ENCODE measurements around the gene LINS1.

Gene LINS1

DNA sequence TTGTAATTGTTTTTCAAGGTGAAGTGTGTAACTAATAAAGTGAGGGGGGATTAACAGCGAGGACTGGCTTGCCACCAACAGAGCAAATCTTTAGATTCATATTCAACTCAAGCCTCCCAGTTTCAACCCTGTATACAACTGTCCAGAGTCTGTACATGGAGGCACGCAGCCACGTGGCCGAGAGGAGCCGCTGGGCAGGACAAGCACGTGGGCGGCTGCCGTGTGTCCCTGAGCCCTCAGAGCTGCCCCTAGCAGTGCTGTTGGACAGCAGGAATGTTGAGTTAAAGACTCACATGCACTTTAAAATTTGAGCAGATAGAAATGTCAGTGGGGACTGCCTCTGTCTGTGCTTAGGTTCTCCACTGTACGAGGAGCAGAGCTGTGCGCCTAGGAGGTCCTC is 29.8 kb upstream of the LINS1 start:
- TF ChIP-seq POLR2A (IDR thresholded peaks at IDR 0.05; ENCODE audit: extremely low read depth, insufficient read length) (no peak), MYC (IDR thresholded peaks at IDR 0.05; ENCODE audit: low read depth, low read length) (no peak)
- TF ChIP-seq, protein P1, sequence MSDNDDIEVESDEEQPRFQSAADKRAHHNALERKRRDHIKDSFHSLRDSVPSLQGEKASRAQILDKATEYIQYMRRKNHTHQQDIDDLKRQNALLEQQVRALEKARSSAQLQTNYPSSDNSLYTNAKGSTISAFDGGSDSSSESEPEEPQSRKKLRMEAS (IDR thresholded peaks at IDR 0.05; ENCODE audit: low read depth, low read length) = no peak
- TF ChIP-seq, protein P2, sequence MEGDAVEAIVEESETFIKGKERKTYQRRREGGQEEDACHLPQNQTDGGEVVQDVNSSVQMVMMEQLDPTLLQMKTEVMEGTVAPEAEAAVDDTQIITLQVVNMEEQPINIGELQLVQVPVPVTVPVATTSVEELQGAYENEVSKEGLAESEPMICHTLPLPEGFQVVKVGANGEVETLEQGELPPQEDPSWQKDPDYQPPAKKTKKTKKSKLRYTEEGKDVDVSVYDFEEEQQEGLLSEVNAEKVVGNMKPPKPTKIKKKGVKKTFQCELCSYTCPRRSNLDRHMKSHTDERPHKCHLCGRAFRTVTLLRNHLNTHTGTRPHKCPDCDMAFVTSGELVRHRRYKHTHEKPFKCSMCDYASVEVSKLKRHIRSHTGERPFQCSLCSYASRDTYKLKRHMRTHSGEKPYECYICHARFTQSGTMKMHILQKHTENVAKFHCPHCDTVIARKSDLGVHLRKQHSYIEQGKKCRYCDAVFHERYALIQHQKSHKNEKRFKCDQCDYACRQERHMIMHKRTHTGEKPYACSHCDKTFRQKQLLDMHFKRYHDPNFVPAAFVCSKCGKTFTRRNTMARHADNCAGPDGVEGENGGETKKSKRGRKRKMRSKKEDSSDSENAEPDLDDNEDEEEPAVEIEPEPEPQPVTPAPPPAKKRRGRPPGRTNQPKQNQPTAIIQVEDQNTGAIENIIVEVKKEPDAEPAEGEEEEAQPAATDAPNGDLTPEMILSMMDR (IDR thresholded peaks at IDR 0.05; ENCODE audit: low read depth, low read length) = no peak
- no peak for DNase-seq (ENCODE audit: low read depth)
- no peak overlapping the region for H3K4me3 ChIP-seq (ENCODE audit: low read depth, low read length)

DNA sequence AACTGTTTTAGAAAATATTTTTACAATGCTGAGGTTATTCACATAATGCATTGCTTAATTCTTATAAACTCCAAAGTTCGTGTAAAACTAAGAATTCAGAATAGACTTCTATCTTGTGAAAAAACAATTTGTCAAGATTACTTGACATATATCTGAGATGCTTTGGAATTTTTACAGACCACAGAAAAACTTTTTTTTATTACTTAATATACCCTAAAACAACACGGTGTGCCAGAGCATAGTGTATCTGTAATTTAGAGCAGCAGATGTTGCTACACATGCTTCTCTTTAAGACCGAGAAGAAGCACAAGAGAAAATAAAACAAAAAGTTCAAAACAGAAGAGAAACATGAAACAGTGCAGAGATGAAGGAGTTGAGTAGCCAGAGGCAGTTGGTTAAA is 26.8 kb upstream of the LINS1 start:
- no peak overlapping the region for H3K4me3 ChIP-seq (ENCODE audit: low read depth, low read length)
- no peak for DNase-seq (ENCODE audit: low read depth)
- TF ChIP-seq, protein P1 (IDR thresholded peaks at IDR 0.05; ENCODE audit: low read depth, low read length) = no peak
- TF ChIP-seq, protein P2 (IDR thresholded peaks at IDR 0.05; ENCODE audit: low read depth, low read length) = no peak
- TF ChIP-seq MYC (IDR thresholded peaks at IDR 0.05; ENCODE audit: low read depth, low read length) = no peak
- TF ChIP-seq POLR2A (IDR thresholded peaks at IDR 0.05; ENCODE audit: extremely low read depth, insufficient read length) = no peak

DNA sequence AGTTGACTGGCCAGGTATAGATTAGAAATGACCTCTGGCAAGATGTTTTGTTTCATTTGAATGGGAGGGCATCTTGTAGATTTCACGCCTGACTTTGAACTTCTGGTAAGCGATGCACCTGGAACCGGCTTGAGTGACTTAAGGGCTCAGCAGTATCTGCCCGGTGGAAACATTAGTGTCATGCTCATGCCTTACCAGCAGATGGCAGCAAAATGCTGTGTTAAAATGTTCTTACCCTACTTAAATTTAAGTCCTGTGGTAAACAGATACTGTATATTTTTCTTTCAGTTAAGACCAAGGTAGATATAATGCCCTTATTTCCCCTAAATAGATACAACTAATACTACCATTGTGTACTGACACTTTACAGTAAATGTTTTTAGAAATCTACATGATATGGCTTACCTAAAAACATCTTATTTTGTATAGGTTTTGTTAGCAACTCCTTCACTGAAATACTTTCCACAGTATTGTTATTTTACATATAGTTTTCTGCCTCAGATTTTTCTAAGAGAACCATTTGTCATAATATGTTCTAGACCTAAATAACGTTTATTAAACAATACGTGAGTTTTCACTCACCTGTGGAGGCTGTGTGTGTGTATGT is 25.9 kb upstream of the LINS1 start:
- H3K4me3 ChIP-seq (ENCODE audit: low read depth, low read length) = no peak overlapping the region
- DNase-seq (ENCODE audit: low read depth) = peak; percentile 82
- TF ChIP-seq POLR2A (IDR thresholded peaks at IDR 0.05; ENCODE audit: extremely low read depth, insufficient read length) (no peak), MYC (IDR thresholded peaks at IDR 0.05; ENCODE audit: low read depth, low read length) (no peak)
- TF ChIP-seq, protein P2 (IDR thresholded peaks at IDR 0.05; ENCODE audit: low read depth, low read length) = peak; percentile 74
- TF ChIP-seq, protein P1 (IDR thresholded peaks at IDR 0.05; ENCODE audit: low read depth, low read length) = no peak

DNA sequence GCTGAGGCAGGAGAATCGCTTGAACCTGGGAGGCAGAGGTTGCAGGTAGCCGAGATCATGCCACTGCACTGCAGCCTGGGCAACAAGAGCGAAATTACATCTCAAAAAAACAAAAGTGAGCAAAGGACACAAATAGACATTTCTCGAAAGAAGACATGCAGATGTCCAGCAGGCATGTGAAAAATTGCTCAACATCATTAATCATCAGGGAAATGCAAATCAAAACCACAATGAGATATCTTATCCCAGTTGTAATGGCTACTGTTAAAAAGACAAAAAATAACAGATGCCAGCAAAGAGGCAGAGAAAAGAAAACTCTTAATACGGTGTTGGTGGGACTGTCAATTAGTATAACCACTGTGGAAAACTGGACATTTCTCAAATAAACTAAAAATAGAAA is 21.3 kb upstream of the LINS1 start:
- TF ChIP-seq, protein P2 (IDR thresholded peaks at IDR 0.05; ENCODE audit: low read depth, low read length) = no peak
- TF ChIP-seq, protein P1 (IDR thresholded peaks at IDR 0.05; ENCODE audit: low read depth, low read length) = no peak
- TF ChIP-seq MYC (IDR thresholded peaks at IDR 0.05; ENCODE audit: low read depth, low read length) = no peak
- TF ChIP-seq POLR2A (IDR thresholded peaks at IDR 0.05; ENCODE audit: extremely low read depth, insufficient read length) = no peak
- H3K4me3 ChIP-seq (ENCODE audit: low read depth, low read length) = no peak overlapping the region
- DNase-seq (ENCODE audit: low read depth) = no peak

DNA sequence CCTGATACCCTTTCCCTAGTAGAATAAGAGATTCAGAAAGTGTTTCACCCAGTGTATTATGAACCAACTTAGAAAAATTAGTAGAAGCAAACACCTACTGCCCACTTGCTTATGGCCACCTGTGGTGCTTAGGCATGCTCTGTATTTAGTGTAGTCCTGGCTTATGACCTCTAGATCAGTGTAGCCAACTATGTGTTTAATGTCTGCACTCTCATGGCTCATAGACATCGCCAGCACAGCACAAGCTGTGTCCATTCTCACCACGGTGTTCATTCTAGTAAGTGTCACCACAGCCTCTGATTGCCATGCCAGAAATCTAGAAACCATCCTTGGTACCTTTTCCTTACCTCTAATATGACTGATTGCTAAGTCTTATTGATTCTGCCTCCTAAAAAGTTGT is 14.7 kb upstream of the LINS1 start:
- no peak overlapping the region for H3K4me3 ChIP-seq (ENCODE audit: low read depth, low read length)

More for the DNA sequence above, 14.7 kb upstream of the LINS1 start:
- no peak for DNase-seq (ENCODE audit: low read depth)
- TF ChIP-seq, protein P2 (IDR thresholded peaks at IDR 0.05; ENCODE audit: low read depth, low read length) = no peak
- TF ChIP-seq, protein P1 (IDR thresholded peaks at IDR 0.05; ENCODE audit: low read depth, low read length) = no peak
- TF ChIP-seq POLR2A (IDR thresholded peaks at IDR 0.05; ENCODE audit: extremely low read depth, insufficient read length) (no peak), MYC (IDR thresholded peaks at IDR 0.05; ENCODE audit: low read depth, low read length) (no peak)
